Gastrocnemius medialis (tissue), 4 donors: Measurements from ENCODE around the gene AGBL1.

Experiments used
- CTCF ChIP-seq, 5 experiments: fragments of 450-650 bp in 3 of 5; fragments of 200-600 bp in 2 of 5; sonication (generic) in 2 of 5; IDR thresholded peaks in 4 of 5; conservative IDR thresholded peaks in 1 of 5; 1 replicate in 4 of 5; 2 replicates in 1 of 5; pipeline ENCODE4 v1.5.1; 2016 to 2019; ENCODE audit warnings: antibody characterized with exemption in 5 of 5, mild to moderate bottlenecking in 3 of 5, moderate library complexity in 3 of 5
- POLR2A ChIP-seq, 2 donors: fragments of 450-650 bp; IDR thresholded peaks; one replicate each; pipeline ENCODE4 v1.6.1; 2017; ENCODE audit warnings: antibody characterized with exemption in 2 of 2, mild to moderate bottlenecking in 2 of 2, moderate library complexity in 2 of 2

GRCh38 chr15:86413191-86413590 lies 333.5 kb downstream of the AGBL1 start:
- TF ChIP-seq CTCF (IDR thresholded peaks at IDR 0.05 in 4 of 5, conservative IDR thresholded peaks at IDR 0.05 in 1 of 5) = no peak
- no peak for TF ChIP-seq POLR2A (IDR thresholded peaks at IDR 0.05)
